HPDE6-E6E7 (cell line): ENCODE results near the gene OR5T1.

Source experiments
- DNase-seq: peaks from one replicate; pipeline ENCODE4 v3.0.0; 2011; ENCODE audit warnings: missing footprints; ENCODE audit errors: extremely low spot score

The OR5T1 gene

DNA sequence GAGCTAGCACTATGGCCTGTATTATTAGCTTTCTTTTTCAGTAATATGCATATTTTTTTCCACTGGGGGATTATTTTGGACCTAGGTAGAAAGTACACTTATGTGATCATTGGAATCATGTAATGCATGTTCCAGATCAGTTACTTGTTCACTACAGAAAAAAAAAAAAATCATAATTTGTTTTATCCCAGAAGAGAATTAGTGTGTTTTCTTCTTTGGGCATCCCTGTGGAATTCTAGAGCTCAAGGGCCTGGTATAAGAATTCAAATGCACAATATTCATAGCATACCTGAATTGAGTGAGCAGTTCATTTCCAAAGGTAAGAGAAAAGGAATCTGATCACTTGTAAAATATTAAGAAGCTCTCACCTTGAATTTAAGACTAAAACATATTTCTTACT lies at the start of gene OR5T1:
Gene OR5T1 (plus strand): TSS at position 301 of the 400 bp plus-strand sequence. CDS start 1,485 bp downstream, outside the sequence.
- DNase-seq, result no peak

DNA sequence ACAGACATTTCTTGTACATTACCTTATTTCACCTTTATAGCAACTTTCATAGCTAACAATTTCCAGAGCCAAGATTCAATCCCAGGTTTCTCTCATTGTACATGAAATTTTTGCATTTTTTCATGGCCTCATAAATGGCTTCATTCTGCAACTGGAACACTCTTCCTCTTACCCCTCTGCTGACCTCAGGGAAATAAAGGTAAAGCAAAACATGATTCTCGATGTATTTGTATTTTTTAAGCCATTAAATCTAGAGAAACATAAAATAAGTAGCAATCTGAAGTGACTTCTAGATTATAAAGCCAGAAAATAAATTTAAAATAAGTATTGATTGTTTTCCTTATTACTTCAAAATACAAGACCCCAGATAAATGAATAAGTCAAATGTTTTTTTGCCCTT lies 39.8 kb upstream of the OR5T1 start, which contains the start of gene OR5T2:
Gene OR5T2 (minus strand): TSS at position 101 of the 400 bp plus-strand sequence. CDS start 1,193 bp downstream, outside the sequence.
- DNase-seq, result no peak

- DNase-seq, result no peak
Measured at GRCh38 chr11:56251954-56252353, 22.0 kb upstream of the OR5T1 start, which contains the start of gene OR5T3. Gene OR5T3 (plus strand): TSS chr11:56252254. CDS start chr11:56252254, 0 bp downstream.

DNA sequence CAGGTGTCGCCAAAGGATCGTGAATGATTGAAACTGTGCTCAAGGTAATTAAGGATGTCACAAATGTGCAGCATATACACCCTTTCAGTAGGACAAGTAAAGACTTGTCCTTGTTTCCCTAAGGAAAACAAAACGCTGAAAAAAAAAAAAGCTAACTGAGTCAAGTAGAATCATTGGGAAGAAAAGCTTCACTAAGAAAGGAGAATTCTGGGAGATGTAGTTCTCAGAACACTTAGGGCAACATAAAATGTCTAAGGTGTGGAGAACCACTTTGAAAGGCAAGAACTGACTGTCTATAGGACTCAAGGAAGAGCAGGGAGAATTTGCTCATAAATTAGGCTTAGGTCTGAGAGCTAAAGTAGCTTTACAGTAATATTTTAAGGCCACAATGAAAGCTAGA lies 2.9 kb upstream of the OR5T1 start:
- no peak for DNase-seq

DNA sequence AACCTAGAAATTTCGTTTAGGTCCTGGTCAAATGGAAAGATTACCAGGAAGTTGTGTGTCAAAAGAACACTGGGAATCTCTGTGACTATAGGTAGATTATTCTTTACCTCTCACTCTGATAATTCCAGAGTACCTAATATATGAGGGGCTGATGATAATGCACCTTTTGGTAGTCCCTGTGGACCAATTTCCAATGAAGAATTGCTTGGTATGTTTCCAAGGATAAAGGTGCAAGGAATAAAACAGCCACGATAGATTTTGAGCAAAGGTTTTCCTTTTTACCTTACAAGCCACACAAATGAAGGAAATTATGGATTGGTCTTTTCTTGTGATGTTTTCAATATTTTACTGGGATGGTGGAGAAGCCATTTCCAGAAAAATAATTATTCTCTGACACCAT lies 18.2 kb downstream of the OR5T1 start, which contains the start of gene OR8H1:
Gene OR8H1 (minus strand): TSS at position 101 of the 400 bp plus-strand sequence. CDS start 1,192 bp downstream, outside the sequence.
- DNase-seq, result no peak

- no peak for DNase-seq
Measured at GRCh38 chr11:56296898-56297297, 22.9 kb downstream of the OR5T1 start.

GRCh38 chr11:56307836-56308235 lies 33.9 kb downstream of the OR5T1 start:
- no peak for DNase-seq

DNA sequence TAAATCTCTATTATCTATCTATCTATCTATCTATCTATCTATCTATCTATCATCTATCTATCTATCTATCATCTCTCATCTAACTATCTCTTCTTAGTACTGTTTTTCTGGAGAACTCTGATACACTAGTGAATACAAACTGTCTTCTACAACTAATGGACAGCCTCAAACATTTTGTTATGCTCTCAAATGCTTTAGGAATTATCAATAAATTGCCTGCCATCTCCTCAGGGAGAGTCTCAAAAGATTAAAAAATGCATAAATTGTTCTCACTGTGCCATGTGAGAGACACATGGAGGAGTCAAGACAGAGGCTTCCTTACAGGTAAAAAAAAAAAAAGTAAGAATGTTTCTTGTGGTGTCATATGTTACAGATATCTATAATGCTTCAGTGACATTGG lies 40.9 kb downstream of the OR5T1 start, which contains the start of gene OR8K3:
Gene OR8K3 (plus strand): TSS at position 301 of the 400 bp plus-strand sequence. CDS start 3,163 bp downstream, outside the sequence.
- DNase-seq, result no peak
